SHP77 treated with DMSO at 0.1 percent for 48 hours (cell line): Measurements from ENCODE around the gene NLRP9.

Source experiments
- DNase-seq: peaks from one replicate; lab custom pipeline; 2025; lab: John Stamatoyannopoulos, UW

Gene NLRP9

DNA sequence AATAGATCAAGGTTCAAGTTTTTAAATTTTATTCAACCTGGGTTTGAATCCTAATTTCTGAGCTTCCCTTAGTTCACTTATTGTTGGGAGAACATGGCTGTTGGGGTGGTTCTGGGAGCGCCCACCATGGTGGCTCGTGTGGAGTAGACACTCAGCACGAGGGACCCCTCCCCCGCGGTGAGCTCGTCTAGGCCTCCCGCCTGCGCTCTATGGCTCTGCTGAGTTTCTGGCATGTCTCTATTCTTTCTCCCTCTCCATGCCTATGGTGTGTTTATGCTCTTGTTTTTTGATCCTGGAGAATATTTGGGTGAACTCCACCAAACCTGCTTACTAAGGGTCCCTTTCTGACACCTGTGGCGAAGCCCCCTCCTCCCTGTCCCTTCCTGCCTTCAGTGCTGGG lies 64.7 kb downstream of the NLRP9 start:
- DNase-seq = no peak

DNA sequence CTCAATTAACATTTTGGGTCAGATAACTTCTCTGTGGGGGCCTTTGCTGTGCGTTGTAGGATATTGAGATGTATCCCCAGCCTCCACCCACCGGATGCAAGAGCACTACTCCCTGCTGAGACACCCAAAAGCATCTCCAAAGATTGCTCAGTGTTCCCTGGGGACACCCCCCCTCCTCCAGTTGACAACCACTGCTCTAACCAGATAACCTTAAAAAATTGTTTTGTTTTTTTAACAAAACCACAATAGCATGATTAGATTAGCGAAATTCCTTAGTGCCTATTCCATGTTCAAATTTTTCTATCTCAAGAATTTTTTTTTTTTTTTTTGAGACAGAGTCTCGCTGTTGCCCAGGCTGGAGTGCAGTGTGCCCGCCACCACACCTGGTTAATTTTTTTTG lies 65.8 kb downstream of the NLRP9 start:
- DNase-seq = no peak

DNA sequence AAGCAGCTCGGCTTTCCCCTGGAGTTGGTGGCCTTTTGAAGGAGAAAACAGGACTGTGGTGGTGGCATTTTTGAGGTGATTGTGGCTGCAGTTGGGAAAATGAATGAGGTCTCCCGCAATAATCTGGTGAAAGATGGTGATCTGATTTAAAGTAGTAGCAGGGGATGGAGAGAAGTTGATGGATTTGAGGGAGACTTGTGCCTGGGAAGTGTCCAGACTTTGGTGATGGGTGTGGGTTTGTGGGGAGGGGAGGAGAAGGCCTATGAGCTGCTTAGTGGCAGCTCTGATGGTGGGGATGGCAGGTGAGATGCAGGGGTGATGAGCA lies 67.2 kb downstream of the NLRP9 start:
- no peak for DNase-seq

DNA sequence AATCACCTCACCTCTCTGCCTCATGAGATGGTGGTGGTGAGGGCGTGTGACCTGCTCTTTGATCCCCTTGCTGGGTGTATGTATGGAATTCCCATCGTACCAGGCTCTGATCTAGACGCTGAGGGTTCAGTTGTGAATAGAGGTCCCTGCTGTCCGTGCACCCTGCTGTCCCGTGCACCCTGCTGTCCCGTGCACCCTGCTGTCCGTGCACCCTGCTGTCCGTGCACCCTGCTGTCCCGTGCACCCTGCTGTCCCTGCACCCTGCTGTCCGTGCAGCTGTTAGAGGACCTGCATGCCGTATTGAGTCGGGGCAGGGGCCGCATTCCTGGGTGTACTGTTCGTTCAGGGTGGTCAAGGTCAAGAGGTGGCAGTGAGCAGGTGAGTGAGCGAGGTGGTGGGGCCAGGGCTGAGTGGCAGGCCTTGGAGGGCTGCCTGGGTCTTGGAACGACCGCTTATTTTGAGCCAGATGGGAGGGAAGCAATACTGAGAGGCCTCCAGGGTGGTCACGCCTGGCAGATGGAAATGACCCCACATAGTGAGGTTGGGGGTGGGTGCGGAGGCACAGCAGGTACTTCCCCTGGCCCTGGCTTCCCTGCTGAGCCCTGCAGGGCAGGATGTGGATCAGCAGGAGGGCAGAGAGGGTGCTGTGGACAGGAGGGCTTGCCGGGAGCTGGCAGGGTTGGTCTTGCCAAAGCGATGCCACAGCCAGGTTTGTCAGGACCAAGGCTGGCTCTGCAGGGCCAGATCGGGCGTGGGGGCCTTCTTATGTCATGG lies 67.7 kb downstream of the NLRP9 start:
- DNase-seq = no peak

DNA sequence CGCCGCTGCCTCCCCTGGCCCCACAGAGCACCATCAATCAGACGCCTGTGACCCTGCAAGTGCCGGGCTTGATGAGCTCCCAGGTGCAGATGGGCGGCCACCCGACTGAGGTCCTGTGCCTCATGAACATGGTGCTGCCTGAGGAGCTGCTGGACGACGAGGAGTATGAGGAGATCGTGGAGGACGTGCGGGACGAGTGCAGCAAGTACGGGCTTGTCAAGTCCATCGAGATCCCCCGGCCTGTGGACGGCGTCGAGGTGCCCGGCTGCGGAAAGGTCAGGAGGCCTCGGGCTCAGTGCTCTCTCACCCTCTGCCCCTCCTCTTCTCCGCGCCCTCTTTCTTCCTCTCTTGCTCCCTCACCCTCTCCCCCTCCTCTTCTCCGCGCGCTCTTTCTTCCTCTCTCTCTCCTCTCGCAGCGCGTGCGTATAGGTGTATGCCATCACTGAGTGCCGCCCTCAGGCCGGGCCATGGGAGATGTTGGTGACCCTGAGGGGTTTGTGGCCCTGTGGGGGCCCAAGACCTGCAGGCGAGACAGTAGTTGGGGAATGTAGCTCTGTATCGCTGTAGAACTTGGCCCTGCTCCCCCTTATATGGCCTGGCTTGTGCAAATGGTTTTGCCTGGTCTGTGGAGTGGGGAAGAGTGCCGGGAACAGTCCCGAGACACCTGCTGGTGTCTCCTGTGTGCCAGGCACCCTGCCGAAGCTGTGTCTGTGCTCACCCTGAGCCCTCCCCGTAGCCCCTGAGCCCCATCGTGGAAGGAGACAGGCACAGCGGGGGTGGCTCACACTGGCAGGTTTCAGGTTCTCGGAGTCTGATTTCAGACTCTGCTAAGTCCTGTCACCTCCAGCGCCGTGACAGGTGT lies 68.6 kb downstream of the NLRP9 start:
- DNase-seq = no peak

DNA sequence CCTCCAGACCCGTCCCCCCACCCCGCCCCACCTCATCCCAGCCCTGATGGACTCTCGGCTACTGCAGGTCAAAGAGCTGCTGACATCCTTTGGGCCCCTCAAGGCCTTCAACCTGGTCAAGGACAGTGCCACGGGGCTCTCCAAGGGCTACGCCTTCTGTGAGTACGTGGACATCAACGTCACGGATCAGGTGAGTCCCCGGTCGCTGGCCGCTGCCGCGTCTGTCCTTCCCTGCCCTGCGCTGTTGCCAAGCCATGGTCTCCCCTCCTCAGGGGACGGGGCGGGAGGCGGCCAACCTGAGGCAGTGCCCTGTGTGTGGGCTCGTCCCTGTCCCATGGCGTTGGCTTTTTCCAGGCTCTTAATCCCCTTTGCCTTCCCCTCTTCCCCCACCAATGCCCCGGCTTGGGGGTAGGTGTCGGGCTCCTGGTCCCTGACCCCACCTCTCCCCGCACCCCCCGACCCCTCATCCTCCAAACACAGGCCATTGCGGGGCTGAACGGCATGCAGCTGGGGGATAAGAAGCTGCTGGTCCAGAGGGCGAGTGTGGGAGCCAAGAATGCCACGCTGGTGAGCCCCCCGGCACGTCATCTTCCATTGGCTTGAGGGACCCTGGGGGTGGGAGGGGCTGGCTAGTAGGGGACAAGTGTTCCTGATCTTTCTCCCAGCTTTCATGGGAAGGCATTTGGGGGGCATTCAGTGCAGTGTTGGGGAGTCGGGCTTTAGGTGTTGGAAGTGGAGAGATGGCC lies 69.4 kb downstream of the NLRP9 start:
- no peak for DNase-seq

DNA sequence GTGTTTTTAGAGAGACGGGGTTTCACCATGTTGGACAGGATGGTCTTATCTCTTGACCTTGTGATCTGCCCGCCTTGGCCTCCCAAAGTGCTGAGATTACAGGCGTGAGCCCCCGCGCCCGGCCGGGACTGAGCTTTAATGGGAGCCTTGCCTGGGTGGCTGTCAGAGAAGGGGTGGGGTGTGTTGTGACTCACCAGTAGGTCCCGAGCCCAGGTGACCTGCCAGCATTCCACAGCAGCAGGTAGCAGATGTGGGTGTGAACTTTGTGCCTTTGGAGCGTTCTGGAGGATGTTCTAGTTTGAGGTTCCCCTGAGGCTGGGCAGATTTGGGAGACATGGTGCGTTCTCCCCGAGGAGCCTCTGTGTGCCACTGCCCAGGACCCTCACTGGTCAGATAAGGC lies 70.2 kb downstream of the NLRP9 start:
- no peak for DNase-seq

DNA sequence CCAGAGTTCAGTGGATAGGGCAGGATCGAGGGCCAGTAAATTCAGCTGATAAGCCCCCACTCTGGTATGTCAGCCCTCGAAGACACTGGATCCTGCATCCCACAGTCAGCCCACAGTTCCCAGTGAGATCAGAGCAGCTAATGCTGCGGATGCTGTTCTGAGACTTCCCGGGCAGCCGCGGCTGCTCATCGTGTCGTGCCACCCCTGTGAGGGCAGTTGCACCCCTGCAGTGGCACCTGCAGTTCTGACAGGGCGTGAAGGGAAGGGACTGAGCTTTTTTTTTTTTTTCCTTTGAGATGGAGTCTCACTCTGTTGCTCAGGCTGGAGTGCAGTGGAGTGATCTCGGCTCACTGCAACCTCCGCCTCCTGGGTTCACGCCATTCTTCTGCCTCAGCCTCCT lies 70.7 kb downstream of the NLRP9 start:
- DNase-seq = no peak

DNA sequence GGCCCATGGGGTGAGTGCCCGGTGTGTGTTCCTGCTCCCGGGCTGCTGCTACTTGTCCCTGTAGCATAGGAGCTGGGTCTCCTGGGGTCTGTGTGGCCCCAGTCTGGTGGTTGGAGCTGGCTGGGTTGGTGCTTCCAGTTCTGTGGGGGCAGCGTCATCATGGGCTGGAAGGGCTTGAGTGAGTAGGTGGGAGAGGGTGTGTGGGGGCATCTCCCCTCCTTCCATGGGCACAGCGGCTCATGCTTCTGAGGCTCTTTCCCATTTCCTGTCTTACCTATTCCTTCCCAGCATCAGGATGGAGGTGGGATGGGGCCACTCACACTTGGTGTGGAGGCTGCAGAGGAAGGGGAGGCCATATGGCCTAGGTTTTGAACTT lies 71.2 kb downstream of the NLRP9 start:
- no peak for DNase-seq

DNA sequence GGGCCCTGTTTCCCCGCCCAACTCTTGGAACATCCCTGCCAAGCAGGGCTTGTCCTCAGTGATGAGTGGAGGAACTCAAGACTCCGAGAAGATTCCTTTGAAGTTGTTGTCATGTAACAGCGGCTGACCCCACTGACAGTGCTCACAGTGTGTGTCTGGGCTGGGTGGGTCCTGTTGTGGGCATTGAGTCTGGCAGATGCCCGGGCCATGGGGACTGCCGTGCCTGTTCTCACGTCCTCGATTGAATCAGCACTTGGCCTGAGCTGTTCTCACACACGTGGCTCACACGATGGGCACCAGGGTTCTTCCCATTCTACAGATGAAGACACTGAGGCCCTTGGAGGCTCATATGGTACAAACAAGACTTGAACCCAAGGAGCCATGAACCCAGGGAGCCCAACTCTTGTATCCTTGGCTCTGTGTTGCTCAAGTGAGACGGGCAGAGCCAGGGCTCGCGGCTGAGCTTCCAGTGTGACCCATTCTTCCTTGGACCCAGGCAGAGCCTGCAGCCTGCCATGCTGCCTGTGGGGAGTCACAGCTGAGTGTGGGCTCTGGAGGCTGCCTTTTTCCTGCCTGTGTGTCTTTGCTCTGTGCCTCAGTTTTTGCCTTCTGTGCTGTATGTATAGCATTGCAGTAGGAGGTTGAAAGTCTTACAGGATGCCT lies 71.7 kb downstream of the NLRP9 start:
- no peak for DNase-seq

DNA sequence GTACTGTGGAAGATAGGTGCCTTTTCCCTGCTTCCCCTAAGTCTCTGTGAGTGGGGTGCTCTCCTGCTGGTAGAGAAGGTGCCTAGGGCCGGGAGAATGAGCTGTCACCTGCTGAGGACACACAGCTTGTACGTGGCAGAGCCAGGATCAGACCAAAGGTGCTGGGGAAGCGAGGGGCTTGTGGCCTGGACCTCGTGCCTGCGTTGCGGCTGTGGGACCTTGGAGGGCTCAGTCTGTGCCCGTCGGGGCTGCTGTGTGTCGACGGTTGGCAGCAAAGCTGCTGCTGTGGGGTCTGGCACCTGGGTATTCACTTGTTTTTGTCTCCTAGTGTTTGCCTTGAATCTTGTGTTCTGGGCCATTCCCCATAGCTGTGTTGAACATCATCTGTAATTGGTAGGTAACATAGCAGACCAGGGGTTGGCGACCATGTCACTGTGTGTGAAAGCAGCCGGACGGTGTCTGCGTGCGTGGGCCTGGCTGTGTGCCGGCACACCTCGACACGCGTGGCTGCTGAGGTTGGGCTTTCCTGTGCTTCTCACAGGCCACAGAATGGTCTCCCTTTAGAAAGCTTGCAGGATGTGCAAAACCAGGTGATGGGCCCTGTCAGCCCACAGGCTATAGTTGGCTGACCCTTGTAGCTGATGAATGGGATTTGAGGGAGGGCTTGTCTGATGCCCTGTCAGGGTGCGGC lies 74.2 kb downstream of the NLRP9 start:
- DNase-seq = no peak

DNA sequence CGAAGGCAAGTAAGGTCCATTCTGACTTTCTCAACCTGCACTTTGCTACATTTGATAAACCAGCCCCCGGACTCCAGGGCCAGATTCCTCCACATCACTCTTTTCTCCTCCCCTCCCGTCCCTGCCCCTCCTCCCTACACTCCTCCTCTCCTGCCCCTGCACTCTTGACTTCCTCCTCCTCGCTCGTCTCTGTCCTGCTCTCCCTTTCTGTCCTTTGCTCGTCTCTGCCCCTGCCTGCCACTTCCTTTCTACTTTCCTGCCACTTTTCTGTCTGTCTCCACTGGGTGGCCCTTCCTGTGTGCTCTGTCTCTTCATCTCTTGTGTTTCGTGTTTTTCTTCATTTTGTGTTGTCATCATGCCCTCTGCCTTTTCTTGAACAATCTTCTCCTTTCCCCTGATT lies 76.4 kb downstream of the NLRP9 start:
- no peak for DNase-seq

DNA sequence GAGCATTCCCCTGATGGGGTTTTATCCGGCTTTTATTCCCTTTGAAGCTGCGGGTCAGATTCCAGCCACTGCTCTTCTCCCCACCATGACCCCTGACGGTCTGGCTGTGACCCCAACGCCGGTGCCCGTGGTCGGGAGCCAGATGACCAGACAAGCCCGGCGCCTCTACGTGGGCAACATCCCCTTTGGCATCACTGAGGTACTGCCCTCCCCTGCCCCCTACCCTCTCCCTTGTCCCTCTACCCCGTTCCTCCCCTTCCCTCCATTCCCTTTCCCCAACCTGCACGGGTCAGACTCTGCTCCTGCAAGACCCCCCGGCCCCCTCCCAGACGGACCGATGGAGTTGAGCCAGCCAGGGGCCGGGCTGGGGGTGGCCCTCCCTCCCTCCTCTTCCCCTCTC lies 77.2 kb downstream of the NLRP9 start:
- no peak for DNase-seq

DNA sequence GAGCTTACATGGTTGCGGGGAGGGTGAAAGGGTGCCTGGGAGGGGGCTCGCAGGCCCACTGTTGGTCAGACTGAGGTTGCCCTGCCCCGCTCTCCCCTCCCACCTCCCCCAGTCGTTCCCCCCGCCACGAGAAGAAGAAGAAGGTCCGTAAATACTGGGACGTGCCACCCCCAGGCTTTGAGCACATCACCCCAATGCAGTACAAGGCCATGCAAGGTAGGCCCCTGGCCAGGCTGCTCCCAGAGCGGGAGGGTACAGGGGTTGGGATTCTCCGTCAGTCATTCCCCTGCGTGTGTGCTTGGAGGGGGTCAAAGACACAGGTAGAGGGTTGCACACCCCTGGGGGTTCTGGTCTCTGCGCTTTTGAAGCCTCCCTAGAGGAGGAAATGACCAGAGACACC lies 77.8 kb downstream of the NLRP9 start:
- DNase-seq = no peak

DNA sequence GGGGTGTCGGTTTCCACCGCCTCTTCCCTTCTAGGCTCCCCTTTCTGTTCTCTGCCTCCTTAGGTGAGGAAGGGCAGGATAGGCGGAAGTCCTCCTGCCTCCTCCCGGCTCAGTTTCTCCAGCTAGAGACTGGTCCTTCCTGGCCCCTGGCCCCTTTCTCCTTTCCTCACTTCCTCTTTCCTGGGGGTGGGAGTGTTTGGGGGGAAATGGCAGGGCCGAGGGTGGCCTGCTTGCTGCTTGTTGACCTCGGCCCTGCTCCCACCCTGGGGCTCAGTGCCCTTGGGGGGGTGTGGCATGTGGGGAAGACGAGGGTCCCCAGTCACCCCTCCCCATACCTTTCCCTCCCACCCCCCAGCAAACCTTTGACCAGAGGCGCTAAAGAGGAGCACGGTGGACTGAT lies 78.4 kb downstream of the NLRP9 start:
- DNase-seq = no peak

DNA sequence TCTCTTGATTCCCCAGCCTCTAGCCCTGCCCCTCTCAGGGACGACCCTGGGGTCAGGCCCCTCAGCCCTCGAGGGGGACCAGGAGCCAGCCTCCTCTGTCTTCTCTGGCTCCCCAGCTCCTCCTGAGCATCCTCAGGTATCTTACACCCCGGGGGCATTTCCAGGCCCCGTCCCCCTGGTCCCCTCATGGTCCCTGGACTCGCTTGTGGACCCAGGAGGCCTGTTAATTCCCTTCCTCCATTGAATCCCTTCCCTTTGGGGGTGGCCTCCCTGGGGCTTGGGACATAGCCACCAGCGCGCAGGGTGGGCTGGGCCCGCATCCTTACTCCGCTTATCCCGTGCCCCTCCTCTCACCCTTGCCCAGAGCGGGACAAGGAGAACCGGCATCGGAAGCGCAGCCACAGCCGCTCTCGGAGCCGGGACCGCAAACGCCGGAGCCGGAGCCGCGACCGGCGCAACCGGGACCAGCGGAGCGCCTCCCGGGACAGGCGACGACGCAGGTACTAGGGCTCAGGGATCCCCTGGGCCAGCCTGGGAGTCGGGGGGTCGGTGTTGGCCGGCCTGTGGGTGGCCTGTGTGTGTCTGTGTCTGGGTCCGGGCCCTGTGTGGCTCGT lies 79.2 kb downstream of the NLRP9 start:
- DNase-seq = no peak
